Thyroid gland (tissue), 4 donors: ENCODE data around the gene OR6A2.

Source experiments
- POLR2A ChIP-seq, 2 donors: fragments of 450-650 bp; IDR thresholded peaks; one replicate each; pipeline ENCODE4 v1.6.1; 2017; ENCODE audit warnings: antibody characterized with exemption in 2 of 2, mild to moderate bottlenecking in 2 of 2, moderate library complexity in 1 of 2
- TF ChIP-seq, protein P1 (sequence below), 6 experiments: fragments of 200-600 bp in 3 of 6; fragments of 450-650 bp in 3 of 6; sonication (generic) in 3 of 6; IDR thresholded peaks; one replicate each; pipeline ENCODE4 v1.5.1; 2016 to 2019; ENCODE audit warnings: antibody characterized with exemption in 6 of 6, mild to moderate bottlenecking in 2 of 6, inconsistent platforms in 1 of 6, moderate library complexity in 1 of 6

GRCh38 chr11:6747097-6747668 lies 52.3 kb downstream of the OR6A2 start:
- TF ChIP-seq, protein P1, sequence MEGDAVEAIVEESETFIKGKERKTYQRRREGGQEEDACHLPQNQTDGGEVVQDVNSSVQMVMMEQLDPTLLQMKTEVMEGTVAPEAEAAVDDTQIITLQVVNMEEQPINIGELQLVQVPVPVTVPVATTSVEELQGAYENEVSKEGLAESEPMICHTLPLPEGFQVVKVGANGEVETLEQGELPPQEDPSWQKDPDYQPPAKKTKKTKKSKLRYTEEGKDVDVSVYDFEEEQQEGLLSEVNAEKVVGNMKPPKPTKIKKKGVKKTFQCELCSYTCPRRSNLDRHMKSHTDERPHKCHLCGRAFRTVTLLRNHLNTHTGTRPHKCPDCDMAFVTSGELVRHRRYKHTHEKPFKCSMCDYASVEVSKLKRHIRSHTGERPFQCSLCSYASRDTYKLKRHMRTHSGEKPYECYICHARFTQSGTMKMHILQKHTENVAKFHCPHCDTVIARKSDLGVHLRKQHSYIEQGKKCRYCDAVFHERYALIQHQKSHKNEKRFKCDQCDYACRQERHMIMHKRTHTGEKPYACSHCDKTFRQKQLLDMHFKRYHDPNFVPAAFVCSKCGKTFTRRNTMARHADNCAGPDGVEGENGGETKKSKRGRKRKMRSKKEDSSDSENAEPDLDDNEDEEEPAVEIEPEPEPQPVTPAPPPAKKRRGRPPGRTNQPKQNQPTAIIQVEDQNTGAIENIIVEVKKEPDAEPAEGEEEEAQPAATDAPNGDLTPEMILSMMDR (IDR thresholded peaks at IDR 0.05), result no peak
- no peak for TF ChIP-seq POLR2A (IDR thresholded peaks at IDR 0.05)
